HG02970 (cell line): ENCODE measurements around the gene THSD7B.
A peak's percentile ranks its signal among the peaks of the same experiment; 100 is the strongest.

ENCODE experiments used
- ATAC-seq: cut with Tn5 transposase; IDR thresholded peaks from one replicate; pipeline ENCODE4 v1.9.1; 2021; ENCODE audit warnings: mild to moderate bottlenecking, moderate library complexity, moderate number of reproducible peaks; ENCODE audit not compliant: unreplicated experiment, low FRiP score

The THSD7B gene

DNA sequence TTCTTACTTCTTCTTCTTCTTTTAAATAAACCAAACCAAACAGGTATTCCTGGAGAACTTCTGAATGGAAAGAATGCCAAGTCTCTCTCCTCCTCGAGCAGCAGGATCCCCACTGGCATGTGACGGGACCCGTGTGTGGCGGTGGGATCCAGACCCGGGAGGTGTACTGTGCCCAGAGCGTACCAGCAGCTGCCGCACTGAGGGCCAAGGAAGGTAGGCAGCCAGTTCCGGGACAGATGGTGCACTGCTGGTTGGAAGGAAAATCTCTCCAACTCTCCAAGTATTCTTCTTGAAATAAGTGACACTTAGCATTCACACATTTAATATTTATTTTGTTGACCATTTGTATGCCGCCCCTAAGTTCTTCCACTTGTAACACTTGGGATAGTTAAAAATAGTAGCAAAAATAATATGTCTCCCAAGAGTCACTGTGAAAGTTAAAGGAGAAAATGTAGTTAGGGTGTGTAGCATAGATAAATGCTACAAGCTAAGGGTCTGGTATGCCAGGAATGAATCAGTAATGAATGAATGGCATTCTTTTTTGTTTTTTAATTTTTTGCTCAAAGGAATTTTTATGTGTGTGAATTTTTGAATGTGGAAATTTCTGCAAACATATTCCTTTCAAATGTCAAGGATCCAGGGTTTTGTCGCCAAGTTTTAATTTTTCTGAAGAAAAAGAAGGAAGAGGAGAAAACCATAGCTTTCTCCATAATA lies 349.9 kb downstream of the THSD7B start:
- no peak for ATAC-seq

DNA sequence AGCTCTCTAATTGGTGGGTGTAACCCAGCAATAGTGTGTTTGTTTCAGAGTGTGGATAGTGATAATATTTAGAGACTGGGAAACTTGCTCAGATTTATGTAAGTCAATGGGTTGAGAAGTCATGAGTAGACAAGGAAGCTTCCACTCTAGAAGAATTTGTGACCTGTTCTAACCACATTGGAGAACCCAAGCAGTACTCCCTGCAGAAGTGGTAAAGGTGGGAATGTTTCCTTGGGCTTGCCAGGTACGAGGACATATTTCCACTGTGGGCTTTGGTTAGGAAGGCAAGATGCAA lies 350.4 kb downstream of the THSD7B start:
- no peak for ATAC-seq

DNA sequence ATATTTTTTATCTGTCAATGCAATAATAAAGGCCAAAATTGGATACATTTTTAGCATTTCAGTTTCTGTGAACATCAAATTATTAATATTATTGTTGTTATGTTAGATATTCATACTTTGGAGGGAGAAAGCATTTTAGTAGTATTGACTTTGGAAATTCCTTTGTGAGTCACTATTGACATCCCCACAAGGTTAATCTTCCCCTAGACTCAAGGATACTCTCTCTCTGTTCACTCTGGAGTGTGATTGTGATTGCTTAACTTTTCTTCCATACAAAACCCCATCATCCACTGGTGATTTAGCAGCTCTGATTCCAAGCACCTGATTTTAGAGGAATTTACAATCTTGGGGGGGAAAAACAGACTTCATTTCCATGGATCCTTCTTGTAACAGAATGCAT lies 352.0 kb downstream of the THSD7B start:
- ATAC-seq, result no peak

DNA sequence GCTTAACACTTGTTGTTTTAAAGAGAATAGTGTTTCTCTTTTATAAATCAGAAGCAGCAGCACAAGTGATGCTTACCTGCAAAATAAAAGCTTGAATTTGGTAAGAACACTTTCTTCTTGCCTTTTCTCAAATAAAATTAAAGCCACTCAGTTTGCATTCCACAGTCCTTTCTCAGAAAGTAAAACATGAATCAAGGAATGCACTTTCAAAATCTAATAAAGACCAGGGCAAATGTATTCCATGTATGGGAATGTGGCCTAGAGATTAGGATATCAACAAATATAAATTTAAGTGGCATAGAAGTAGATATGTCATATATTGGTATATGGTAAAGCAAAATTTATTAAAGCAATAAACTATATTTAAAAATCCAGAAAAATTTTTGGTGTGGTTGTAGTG lies 352.8 kb downstream of the THSD7B start:
- ATAC-seq, result no peak

DNA sequence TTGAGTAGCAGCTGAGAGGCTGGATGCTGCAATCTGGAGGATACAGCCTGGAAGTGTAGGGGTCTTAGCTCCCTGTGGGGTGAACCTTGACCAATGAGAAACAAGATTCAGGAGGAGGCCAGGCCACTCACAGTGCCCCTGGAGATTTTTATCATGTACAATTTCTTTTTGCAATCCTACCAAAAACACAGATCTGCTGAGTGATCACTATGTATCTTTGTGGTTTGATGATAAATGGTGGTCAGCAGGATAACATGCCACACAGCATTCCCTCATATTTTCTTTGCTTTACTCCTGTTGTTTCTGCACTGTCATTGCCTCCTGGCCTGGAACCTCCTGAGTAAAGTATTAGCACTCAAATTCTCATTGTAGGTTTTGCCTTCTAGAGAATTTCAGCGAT lies 357.9 kb downstream of the THSD7B start:
- no peak for ATAC-seq

DNA sequence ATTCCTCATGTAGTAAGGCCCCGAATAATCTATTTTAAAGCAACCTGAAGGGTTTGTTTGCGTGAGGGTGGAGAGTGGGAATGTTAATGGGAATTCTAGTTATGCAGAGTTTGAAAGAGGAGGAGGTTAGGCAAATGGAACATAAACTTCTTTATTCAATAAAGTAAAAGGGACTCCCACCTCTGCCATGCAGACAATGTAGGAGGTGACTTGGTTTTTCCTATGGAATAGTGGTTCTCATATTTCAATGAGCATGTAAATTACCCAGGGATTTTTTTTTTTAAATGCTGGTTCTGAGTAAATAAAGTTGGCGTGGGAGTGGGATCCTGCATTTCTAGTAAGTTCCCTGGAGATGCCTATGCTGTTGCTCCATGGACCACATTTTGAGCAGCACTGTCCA lies 367.9 kb downstream of the THSD7B start:
- ATAC-seq, result no peak

DNA sequence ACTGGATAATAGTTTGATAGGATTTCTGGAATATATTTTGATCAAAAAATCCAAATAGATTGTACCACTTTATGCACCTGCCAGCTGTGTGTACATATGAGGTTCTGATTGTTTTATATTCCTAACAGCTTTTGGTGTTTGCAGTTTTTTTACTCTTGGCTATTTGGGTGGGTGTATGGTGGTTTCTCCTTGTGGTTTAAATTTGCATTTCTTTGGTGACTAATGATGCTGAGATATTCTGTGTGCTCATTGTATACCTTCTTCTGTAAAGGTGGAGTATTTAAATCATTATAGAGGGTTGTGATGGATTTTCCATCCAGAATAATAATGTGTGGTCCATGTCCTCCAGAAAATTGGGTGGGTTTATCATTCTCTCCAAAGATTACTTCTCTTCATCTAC lies 372.9 kb downstream of the THSD7B start:
- no peak for ATAC-seq

DNA sequence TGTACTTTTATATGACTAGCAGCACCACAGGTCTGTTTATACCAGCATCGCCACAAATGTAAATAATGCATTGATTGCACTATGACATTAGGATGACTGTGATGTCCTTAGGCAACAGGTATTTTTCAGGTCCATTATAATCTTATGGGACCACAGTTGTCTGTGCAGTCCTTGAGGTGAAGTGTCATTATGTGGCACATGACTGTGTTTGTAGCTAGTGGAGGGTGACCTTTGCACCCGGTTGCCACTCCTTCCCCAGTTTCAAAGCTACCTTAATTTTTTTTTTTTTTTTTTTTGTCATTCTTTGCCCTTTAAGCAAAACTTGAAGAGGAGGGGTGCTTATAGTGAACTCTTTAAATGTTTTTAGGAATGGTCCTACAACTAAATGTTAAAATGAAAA lies 386.4 kb downstream of the THSD7B start:
- ATAC-seq, result no peak

DNA sequence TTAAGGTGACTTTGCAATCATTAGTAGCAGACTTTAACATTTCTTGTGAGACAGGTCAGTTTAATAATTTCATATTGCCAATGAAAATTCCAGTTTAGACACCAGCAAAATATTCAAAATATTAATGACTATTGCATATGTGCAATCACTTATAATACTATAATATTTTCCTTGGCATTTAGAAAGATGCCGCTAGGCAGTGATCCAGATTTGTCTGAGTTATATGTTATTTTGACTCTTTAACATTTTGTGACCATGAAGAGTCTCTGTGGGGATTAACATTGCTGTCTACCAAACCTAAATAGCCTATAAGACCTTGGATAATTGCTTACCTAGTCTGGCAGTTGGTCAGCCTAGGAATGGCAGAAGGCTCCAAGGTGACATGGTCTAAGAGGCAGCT lies 389.6 kb downstream of the THSD7B start:
- no peak for ATAC-seq

DNA sequence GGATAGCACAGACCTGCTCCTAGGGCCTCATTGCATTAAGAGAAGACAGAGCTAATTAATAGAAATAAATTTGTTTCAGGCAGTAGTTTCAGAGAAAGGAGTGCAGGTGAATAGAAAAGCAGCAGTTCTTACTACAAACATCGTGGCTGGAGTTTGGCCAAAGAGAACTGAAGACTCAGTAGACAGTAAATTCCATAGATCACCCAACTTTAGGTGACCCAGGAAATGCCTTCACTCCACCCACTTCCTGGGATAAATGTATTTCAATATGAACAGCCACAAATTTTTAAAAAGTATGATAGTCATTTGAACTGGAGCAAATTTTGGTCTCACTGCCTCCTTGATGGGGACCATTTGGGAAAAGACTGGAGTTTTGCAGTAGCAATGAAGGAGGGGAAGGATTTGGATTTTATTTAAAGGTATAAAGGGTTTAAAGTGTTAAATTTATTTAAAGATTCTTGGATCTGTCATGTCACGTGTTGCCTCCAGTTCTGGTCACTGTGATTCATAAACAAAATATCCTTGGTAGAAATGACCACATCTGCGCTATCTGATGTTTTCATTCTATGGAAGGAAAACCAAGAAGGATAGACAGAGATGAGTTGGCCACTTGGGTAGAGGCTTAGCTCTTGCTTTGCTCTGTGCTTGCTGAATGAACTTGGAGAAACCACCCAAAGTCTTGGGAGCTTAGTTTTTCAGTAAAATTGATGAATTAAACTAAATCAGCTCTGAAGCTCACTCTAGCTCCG lies 390.2 kb downstream of the THSD7B start:
- no peak for ATAC-seq

DNA sequence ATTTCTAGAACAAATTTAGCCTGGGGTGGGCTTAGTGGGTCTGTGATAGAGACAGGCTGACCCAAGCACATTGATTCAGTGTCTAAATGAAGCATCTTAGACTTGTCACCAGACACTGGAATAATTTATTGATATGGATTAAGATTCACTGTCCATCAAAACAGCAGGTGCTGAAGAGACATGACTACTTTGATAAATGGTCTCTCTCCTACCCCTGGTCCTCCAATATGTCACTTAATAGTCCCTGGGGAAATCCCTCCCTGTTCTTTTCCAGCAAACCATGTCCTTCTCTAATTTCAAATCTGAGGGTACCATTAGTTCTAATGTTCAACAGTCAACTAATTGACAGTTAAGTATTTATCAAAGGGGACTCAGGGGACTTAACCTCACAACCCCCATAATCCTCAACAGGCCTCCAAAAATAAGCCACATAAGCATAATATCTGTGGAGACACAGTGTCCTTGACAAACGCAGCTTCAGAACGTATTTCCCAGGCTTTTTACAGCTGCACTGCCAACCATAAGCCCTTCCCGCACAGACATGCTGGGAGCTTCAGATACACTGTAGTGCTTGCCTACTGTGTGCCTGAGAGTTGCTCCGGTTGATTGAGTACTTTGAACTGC lies 391.0 kb downstream of the THSD7B start:
- ATAC-seq, result no peak

DNA sequence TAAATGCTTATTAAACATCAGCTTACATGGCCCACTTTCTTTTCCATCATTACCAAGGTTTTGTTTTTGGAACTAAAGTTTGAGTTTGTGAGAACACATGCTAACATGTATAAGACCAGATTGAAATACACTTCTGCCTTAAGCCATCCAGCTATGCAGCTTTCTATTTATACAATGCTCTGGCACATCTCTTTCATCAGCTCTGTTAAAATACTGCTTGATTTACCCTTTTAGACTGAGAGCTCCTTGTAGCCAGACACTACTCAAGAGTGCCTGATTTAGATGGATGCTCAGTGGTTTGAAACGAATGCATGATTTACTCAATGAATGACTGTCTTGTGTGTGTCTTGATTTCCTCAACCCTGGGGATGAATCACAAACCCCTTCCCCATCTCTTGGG lies 392.5 kb downstream of the THSD7B start:
- ATAC-seq, result no peak

DNA sequence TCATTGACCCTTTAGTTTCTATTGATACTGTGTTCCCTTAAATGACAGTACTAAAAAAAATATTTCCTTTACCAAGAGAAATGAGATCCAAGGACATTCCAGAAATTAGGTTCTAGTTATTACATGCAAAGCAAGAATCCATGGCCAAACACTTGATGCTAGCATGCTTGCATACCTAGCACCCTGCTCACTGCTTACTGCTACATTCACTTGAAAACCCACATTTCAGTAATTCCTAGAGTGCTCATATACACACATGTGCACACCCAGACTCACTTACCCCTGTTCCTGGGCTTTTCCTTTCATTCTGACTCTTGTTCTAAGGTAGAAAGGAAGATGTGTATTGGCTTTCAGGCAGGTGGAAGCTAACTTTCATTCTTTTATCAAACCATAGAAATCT lies 395.9 kb downstream of the THSD7B start:
- ATAC-seq, result no peak

DNA sequence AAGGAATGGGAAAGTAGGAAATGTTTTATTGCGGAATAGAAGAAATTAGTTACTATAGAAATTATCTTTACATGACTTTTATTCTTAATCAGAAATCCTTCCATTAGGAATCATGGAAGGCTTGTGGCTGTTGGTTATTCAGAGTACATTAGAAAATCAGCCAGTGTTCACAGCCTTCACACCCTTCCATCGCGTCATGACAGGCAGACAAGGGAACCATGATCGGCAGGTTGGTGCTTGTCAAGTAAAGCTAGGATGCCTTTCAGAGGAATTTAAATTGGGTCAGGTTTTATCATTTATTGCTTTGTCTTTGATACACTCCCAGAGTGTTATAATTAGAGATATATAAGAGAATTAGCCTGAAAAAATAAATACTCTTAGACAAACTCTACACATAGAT lies 400.6 kb downstream of the THSD7B start:
- no peak for ATAC-seq

DNA sequence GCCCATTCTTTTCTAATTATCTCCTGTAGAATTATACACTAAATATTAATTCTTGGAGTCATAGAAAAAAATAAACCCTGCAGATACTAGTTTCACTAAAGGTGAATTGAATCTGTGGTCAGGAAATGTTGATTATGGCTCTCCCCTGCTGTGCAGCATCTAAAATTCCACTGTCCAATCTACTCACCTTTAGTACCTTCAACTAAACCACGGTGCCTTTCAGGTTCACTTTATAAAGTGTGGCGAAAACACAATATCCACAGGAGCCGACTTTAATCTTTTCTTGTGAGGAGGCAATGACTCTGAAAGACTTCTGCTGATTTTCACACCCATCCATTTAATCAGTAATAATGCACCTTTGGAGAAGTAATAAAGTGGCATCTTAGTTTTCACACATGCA lies 402.3 kb downstream of the THSD7B start:
- ATAC-seq, result no peak

DNA sequence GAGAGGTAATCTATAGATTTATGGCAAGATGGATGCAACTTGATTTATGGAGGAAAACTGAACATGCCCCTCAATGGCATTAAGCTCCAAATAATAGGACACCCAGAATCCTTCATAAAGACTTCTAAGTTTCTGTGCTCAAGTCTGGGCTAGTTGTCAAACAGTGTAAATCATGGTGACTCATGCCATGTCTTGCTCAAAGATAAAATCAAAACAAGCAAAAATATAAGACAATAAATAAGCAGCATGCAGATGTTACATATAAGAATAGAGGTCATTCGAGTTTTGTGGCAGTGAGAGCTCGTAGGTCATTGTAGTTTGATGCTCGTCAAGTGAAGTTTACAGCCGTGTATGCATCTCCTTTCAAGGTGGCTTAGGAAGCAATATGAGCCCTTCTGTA lies 403.2 kb downstream of the THSD7B start:
- ATAC-seq, result no peak

DNA sequence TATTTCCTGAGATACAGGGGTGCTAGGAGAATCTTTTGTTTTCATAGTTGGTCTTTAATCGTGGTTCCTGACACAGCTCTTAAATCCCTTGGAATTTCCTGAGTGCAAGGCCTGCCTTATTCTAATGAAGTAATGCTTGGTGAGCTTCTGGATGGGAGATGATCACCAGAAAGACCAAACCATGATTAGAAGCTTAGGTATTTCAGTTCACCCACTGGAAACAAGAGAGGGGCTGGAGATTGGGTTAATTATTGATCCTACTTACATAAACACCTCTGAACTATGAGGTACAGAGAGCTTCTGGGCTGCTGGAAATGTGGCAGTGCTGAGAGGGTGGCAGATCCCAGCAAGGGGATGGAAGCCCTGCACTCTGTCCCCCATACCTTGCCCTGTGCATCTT lies 406.8 kb downstream of the THSD7B start:
- ATAC-seq, result no peak

DNA sequence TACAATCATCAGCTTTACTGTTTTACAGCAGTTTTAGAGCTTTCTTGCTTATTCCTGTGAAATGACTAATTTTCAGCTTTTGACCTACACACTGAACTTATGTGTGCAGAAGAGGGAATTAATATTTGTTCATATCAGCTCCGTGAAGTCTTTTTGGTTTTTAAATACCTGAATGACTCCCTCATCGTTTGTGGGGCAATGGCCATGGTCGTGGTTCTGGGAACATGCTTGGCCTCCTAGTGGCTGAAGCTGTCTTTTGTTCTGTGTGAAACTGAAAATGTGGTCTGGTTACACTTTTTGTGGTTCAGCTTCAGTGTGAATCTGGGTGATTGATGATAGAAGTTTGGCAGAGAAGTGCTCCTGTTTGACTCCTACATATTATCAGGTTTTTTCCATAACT lies 408.1 kb downstream of the THSD7B start:
- peak; percentile 93 for ATAC-seq

DNA sequence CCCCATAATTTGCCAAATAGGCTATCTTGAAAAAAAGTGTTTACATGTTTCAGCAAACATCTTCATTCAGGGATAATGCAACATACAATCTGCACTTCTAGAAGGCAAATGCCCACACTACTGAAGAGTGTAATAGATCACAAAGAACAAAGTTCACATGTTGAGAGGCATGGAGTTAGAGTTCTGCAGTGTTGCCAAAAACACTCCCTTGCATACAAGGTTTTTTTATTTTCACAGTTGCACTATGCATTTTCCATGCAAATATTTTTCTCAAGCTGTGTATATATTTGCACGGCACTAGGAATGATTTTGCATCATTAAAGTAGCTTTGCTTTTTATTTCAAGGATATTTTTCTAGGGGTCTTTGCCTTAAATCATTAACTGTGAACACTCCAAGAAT lies 409.9 kb downstream of the THSD7B start:
- ATAC-seq, result no peak

DNA sequence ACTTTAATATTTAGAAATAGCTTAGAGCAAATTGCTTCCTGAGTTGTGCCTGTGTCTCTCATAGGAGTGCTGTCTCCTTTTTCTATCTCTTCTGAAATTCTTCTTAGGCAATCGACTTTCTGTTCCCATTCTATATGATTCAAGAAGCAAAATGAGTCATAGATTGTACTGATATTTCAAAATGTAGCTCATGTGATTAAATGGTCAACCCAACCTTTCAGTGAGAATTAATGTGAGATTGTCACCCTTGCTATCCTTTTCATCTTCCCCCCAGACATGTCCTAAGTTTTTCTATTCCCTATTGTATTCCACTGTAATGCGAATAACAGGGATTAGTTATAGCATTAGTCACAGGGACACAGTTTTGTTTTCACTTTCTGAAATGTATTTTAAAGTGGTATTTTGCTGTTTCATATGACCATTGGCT lies 413.6 kb downstream of the THSD7B start:
- ATAC-seq, result no peak

DNA sequence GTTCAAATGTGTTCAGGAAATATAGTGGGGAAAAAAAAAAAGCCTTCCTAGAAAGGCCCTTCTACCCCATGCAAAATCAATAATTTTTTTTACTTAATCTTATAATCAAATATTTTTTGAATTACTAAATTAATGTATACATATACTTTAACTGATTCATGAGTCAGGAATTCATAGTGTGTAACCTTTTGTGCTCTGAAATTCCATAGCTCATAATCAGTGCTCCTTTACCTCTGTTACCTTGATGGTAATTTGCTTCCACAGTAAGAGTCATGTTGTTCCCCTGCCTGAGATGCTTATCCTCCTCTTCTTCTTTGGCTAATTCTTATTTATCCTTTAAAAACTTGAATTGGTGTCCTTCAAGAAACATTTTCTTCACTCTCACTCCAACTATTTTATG lies 414.2 kb downstream of the THSD7B start:
- ATAC-seq, result no peak

DNA sequence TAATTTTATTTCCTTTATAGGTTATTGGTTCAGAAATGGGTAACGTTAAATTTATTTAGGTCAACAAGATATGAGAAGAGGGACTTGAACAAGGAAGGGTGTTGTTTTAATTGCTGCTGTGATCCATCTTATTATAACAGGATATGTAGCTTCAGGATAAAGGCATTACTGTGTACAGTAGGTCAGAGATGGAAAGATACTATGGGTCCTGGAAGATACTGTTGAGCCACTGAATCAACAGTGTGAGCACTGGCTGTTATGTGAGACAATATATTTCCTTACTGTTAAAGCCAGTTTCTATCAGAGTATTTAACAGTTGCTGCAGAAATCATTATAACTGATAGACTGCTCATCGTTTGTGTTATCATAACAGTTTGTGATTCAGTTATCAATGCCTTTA lies 414.7 kb downstream of the THSD7B start:
- ATAC-seq, result no peak
